Activated CD4-positive, alpha-beta memory T cell treated with anti-CD3 and anti-CD28 coated beads for 36 hours (primary cell): ENCODE results near the gene BLVRA. TPM values are rescaled to one million over a fixed set of nuclear protein-coding genes. Genes with fewer than 3 reads are reported as not detected.
A peak's percentile ranks its signal among the peaks of the same experiment; 100 is the strongest.

Experiments used
- CTCF ChIA-PET: fragments of 350-600 bp; sonication (Branson Sonifier 250); formaldehyde crosslinking; loops from one replicate; lab custom pipeline; 2021; ENCODE audit warnings: antibody characterized with exemption, inconsistent platforms; lab: Charles Lee
- POLR2A ChIA-PET: fragments of 350-600 bp; sonication (Branson Sonifier 250); formaldehyde crosslinking; loops from one replicate; lab custom pipeline; 2021; ENCODE audit warnings: antibody characterized with exemption; lab: Charles Lee
- DNase-seq: peaks from one replicate; pipeline ENCODE4 v3.0.0-alpha.2; 2020
- H3K27ac Mint-ChIP-seq: one replicate; pipeline ENCODE4 v1.8.0; 2021; ENCODE audit warnings: mixed read lengths
- H3K27me3 Mint-ChIP-seq: one replicate; pipeline ENCODE4 v1.8.0; 2021; ENCODE audit warnings: mixed read lengths
- H3K36me3 Mint-ChIP-seq: one replicate; pipeline ENCODE4 v1.8.0; 2021; ENCODE audit warnings: mixed read lengths
- H3K4me1 Mint-ChIP-seq: one replicate; pipeline ENCODE4 v1.8.0; 2021; ENCODE audit warnings: low read depth, mixed read lengths
- H3K4me3 Mint-ChIP-seq: one replicate; pipeline ENCODE4 v1.8.0; 2021; ENCODE audit warnings: mild to moderate bottlenecking, mixed read lengths
- H3K9me3 Mint-ChIP-seq: one replicate; pipeline ENCODE4 v1.8.0; 2021; ENCODE audit warnings: mixed read lengths
- intact Hi-C: fragments of 100-400 bp; cut with micrococcal nuclease; formaldehyde crosslinking; loops from one replicate; pipeline ENCODE4 v1.15.1; 2023
- total RNA-seq, 2 experiments: library from RNA; stranded (reverse); gene quantifications; one replicate each; pipeline ENCODE4 v1.2.3, GENCODE V29; 2021

The BLVRA gene
- total RNA-seq, 2 experiments from 2014 or later, result 46.1 to 47.4 TPM

- ChIA-PET POLR2A (no interaction called here), CTCF (interaction anchor here (1.0 to 4.8 kb wide), 3 partner anchors 77 to 179 kb away, joined by 3 to 18 read pairs (median 3); partner anchors contain the start of gene STK17A)
- Mint-ChIP-seq H3K36me3 (no peaks in the 10 kb centered on the region), H3K27ac (no peak overlapping the region), H3K4me3 (no peak overlapping the region), H3K27me3 (peaks cover 5% of the 10 kb centered on the region), H3K4me1 (peaks cover 58% of the 10 kb centered on the region), H3K9me3 (no peaks in the 10 kb centered on the region)
- no peak for DNase-seq
- intact Hi-C loops, result loop anchor here (5.0 kb wide), 1 partner anchor 34 kb away; the partner anchor contains the start of gene COA1
Measured at GRCh38 chr7:43761382-43761781, 2.9 kb downstream of the BLVRA start.

GRCh38 chr7:43761938-43762692 lies 3.6 kb downstream of the BLVRA start:
- H3K36me3 Mint-ChIP-seq, result no peaks in the 10 kb centered on the region
- CTCF ChIA-PET, result interaction anchor here (0.6 to 4.8 kb wide), 4 partner anchors 76 to 180 kb away, joined by 3 to 18 read pairs (median 3); partner anchors contain the start of gene STK17A
- POLR2A ChIA-PET, result interaction anchor here (0.7 kb wide), 1 partner anchor 16 kb away, joined by 3 read pairs; no protein-coding TSS in a partner anchor
- no peaks in the 10 kb centered on the region for H3K9me3 Mint-ChIP-seq
- H3K4me3 Mint-ChIP-seq, result no peak overlapping the region
- peaks cover 4% of the 10 kb centered on the region for H3K27me3 Mint-ChIP-seq
- no peak for DNase-seq
- no peak overlapping the region for H3K27ac Mint-ChIP-seq
- H3K4me1 Mint-ChIP-seq, result peaks cover 51% of the 10 kb centered on the region
- intact Hi-C loops, result loop anchor here (5.0 kb wide), 1 partner anchor 35 kb away; the partner anchor contains the start of gene COA1

GRCh38 chr7:43763183-43763582 lies 4.7 kb downstream of the BLVRA start:
- Mint-ChIP-seq H3K9me3 (no peaks in the 10 kb centered on the region), H3K27me3 (no peaks in the 10 kb centered on the region), H3K4me3 (no peak overlapping the region), H3K36me3 (no peaks in the 10 kb centered on the region), H3K27ac (no peak overlapping the region), H3K4me1 (peaks cover 41% of the 10 kb centered on the region)
- ChIA-PET CTCF (interaction anchor here (0.6 to 4.8 kb wide), 2 partner anchors 149 to 181 kb away, joined by 3 to 18 read pairs; partner anchors contain the start of gene STK17A), POLR2A (no interaction called here)
- DNase-seq, result no peak
- intact Hi-C loops, result loop anchor here (5.0 kb wide), 1 partner anchor 36 kb away; the partner anchor contains the start of gene COA1

- ChIA-PET POLR2A (interaction anchor here (0.6 to 1.3 kb wide), 2 partner anchors 169 to 182 kb away, joined by 3 read pairs; partner anchors contain the start of gene STK17A), CTCF (interaction anchor here (1.0 to 4.8 kb wide), 3 partner anchors 64 to 247 kb away, joined by 3 to 18 read pairs (median 4); partner anchors contain the start of gene STK17A)
- intact Hi-C loops, result loop anchor here (5.0 kb wide), 1 partner anchor 37 kb away; the partner anchor contains the start of gene COA1
- Mint-ChIP-seq H3K4me3 (no peak overlapping the region), H3K9me3 (no peaks in the 10 kb centered on the region), H3K27ac (peak overlapping the region; percentile 6), H3K36me3 (no peaks in the 10 kb centered on the region), H3K4me1 (peaks cover 43% of the 10 kb centered on the region), H3K27me3 (no peaks in the 10 kb centered on the region)
- peak; percentile 74 for DNase-seq
Measured at GRCh38 chr7:43764039-43764761, 5.7 kb downstream of the BLVRA start.

GRCh38 chr7:43764807-43765491 lies 6.5 kb downstream of the BLVRA start:
- no peak overlapping the region for H3K27ac Mint-ChIP-seq
- ChIA-PET POLR2A (interaction anchor here (1.3 kb wide), 1 partner anchor 182 kb away, joined by 3 read pairs; the partner anchor contains the start of gene STK17A), CTCF (interaction anchor here (0.7 to 4.8 kb wide), 3 partner anchors 64 to 184 kb away, joined by 3 to 18 read pairs (median 4); partner anchors contain the start of gene STK17A)
- H3K27me3 Mint-ChIP-seq, result no peaks in the 10 kb centered on the region
- no peak for DNase-seq
- H3K9me3 Mint-ChIP-seq, result no peaks in the 10 kb centered on the region
- no peak overlapping the region for H3K4me3 Mint-ChIP-seq
- no peaks in the 10 kb centered on the region for H3K36me3 Mint-ChIP-seq
- intact Hi-C loops, result loop anchor here (5.0 kb wide), 1 partner anchor 38 kb away; the partner anchor contains the start of gene COA1
- peaks cover 39% of the 10 kb centered on the region for H3K4me1 Mint-ChIP-seq

- no peak overlapping the region for H3K4me3 Mint-ChIP-seq
- no peaks in the 10 kb centered on the region for H3K27me3 Mint-ChIP-seq
- ChIA-PET CTCF (interaction anchor here (1.1 kb wide), 1 partner anchor 72 kb away, joined by 6 read pairs; no protein-coding TSS in a partner anchor), POLR2A (no interaction called here)
- no peak for DNase-seq
- intact Hi-C loops, result no loop called here
- peaks cover 32% of the 10 kb centered on the region for H3K4me1 Mint-ChIP-seq
- H3K36me3 Mint-ChIP-seq, result peaks cover 3% of the 10 kb centered on the region
- H3K27ac Mint-ChIP-seq, result no peak overlapping the region
- H3K9me3 Mint-ChIP-seq, result no peaks in the 10 kb centered on the region
Measured at GRCh38 chr7:43766564-43766963, 8.1 kb downstream of the BLVRA start.

GRCh38 chr7:43767311-43767710 lies 8.8 kb downstream of the BLVRA start:
- POLR2A ChIA-PET, result no interaction called here
- Mint-ChIP-seq H3K27me3 (no peaks in the 10 kb centered on the region), H3K9me3 (no peaks in the 10 kb centered on the region), H3K27ac (no peak overlapping the region), H3K36me3 (peaks cover 7% of the 10 kb centered on the region), H3K4me1 (peaks cover 24% of the 10 kb centered on the region), H3K4me3 (no peak overlapping the region)
- intact Hi-C loops, result no loop called here
- DNase-seq, result no peak
- CTCF ChIA-PET, result interaction anchor here (1.1 kb wide), 1 partner anchor 71 kb away, joined by 6 read pairs; no protein-coding TSS in a partner anchor

GRCh38 chr7:43768201-43768886 lies 9.9 kb downstream of the BLVRA start:
- Mint-ChIP-seq H3K9me3 (peaks cover 3% of the 10 kb centered on the region), H3K27me3 (no peaks in the 10 kb centered on the region), H3K36me3 (peaks cover 13% of the 10 kb centered on the region), H3K4me1 (peaks cover 17% of the 10 kb centered on the region), H3K4me3 (no peak overlapping the region), H3K27ac (no peak overlapping the region)
- DNase-seq, result no peak
- ChIA-PET CTCF (interaction anchor here (0.7 kb wide), 1 partner anchor 57 kb away, joined by 3 read pairs; no protein-coding TSS in a partner anchor), POLR2A (interaction anchor here (1.0 kb wide), 1 partner anchor 12 kb away, joined by 5 read pairs; no protein-coding TSS in a partner anchor)
- intact Hi-C loops, result no loop called here

GRCh38 chr7:43768887-43769272 lies 10.4 kb downstream of the BLVRA start:
- no peak for DNase-seq
- intact Hi-C loops, result no loop called here
- H3K4me3 Mint-ChIP-seq, result no peak overlapping the region
- H3K36me3 Mint-ChIP-seq, result peaks cover 16% of the 10 kb centered on the region
- POLR2A ChIA-PET, result interaction anchor here (1.0 kb wide), 1 partner anchor 13 kb away, joined by 5 read pairs; no protein-coding TSS in a partner anchor
- H3K27ac Mint-ChIP-seq, result no peak overlapping the region
- H3K9me3 Mint-ChIP-seq, result peaks cover 3% of the 10 kb centered on the region
- no peaks in the 10 kb centered on the region for H3K27me3 Mint-ChIP-seq
- peaks cover 12% of the 10 kb centered on the region for H3K4me1 Mint-ChIP-seq
- CTCF ChIA-PET, result interaction anchor here (0.7 kb wide), 1 partner anchor 56 kb away, joined by 3 read pairs; no protein-coding TSS in a partner anchor

- Mint-ChIP-seq H3K9me3 (peaks cover 3% of the 10 kb centered on the region), H3K4me3 (no peak overlapping the region), H3K36me3 (peaks cover 16% of the 10 kb centered on the region), H3K27me3 (no peaks in the 10 kb centered on the region), H3K27ac (no peak overlapping the region), H3K4me1 (peaks cover 8% of the 10 kb centered on the region)
- POLR2A ChIA-PET, result no interaction called here
- intact Hi-C loops, result no loop called here
- no peak for DNase-seq
- CTCF ChIA-PET, result no interaction called here
Measured at GRCh38 chr7:43769281-43769680, 10.8 kb downstream of the BLVRA start.
